ENCODE measurements around the gene DAD1. TPM values are rescaled to one million over a fixed set of nuclear protein-coding genes. Genes with fewer than 3 reads are reported as not detected.
A peak's percentile ranks its signal among the peaks of the same experiment; 100 is the strongest.
"Not testable (repeated sequence)": the region's sequence is repeated elsewhere in the genome, so short reads cannot be mapped to it uniquely, and the experiment has no call there.

Gene DAD1
- total RNA-seq, 1 experiment from 2014 or later: 258 TPM

GRCh38 chr14:22545842-22546721 is 42.9 kb downstream of the DAD1 start:
- no TSS peak for BruUV-seq (replicated peaks)
- H3K9me2 ChIP-seq (replicated peaks; ENCODE audit: low read length): no peaks in the 10 kb centered on the region
- intact Hi-C loops (cut with micrococcal nuclease): loop anchor here (2.0 kb wide), 1 partner anchor 35 kb away; no protein-coding TSS in a partner anchor
- peak overlapping the region; percentile 10; the same call in 1 of the 2 replicates for H3K9ac ChIP-seq (ENCODE audit: low read length)
- H3K27me3 ChIP-seq (ENCODE audit: low read length): no peaks in the 10 kb centered on the region
- no peak overlapping the region; the same call in 1 of the 2 replicates for H3K4me3 ChIP-seq (ENCODE audit: low read length)
- peak overlapping the region; percentile 68 for H3K27ac ChIP-seq (ENCODE audit: low read length)
- peak overlapping the region; percentile 30 for H3K4me2 ChIP-seq (ENCODE audit: low read length)
- ATAC-seq (peak; percentile 83), DNase-seq (peak; percentile 77)
- peak overlapping the region; percentile 38; the same call in 1 of the 2 replicates for H2AFZ ChIP-seq (ENCODE audit: low read length)
- H3K36me3 ChIP-seq (ENCODE audit: low read depth, low read length): no peaks in the 10 kb centered on the region
- no peaks in the 10 kb centered on the region for H3K9me3 ChIP-seq (ENCODE audit: low read length)
- no peaks in the 10 kb centered on the region for H3K79me2 ChIP-seq (ENCODE audit: low read length)
- peaks cover 47% of the 10 kb centered on the region for H3K4me1 ChIP-seq (ENCODE audit: insufficient read depth, low read length)
- H4K20me1 ChIP-seq (ENCODE audit: low read length): no peaks in the 10 kb centered on the region
- no peaks in the 10 kb centered on the region for H3F3A ChIP-seq (ENCODE audit: low read length, unreplicated experiment)
- TF ChIP-seq, protein P1, sequence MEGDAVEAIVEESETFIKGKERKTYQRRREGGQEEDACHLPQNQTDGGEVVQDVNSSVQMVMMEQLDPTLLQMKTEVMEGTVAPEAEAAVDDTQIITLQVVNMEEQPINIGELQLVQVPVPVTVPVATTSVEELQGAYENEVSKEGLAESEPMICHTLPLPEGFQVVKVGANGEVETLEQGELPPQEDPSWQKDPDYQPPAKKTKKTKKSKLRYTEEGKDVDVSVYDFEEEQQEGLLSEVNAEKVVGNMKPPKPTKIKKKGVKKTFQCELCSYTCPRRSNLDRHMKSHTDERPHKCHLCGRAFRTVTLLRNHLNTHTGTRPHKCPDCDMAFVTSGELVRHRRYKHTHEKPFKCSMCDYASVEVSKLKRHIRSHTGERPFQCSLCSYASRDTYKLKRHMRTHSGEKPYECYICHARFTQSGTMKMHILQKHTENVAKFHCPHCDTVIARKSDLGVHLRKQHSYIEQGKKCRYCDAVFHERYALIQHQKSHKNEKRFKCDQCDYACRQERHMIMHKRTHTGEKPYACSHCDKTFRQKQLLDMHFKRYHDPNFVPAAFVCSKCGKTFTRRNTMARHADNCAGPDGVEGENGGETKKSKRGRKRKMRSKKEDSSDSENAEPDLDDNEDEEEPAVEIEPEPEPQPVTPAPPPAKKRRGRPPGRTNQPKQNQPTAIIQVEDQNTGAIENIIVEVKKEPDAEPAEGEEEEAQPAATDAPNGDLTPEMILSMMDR (conservative IDR thresholded peaks at IDR 0.05; ENCODE audit: low read depth, low read length): no peak
- TF ChIP-seq EZH2phosphoT487 (IDR thresholded peaks at IDR 0.05; ENCODE audit: borderline replicate concordance, low read length) (no peak), EZH2 (IDR thresholded peaks at IDR 0.05; ENCODE audit: low read length, unreplicated experiment) (no peak)
- POLR2A ChIA-PET (ENCODE audit: unreplicated experiment): no interaction called here
- CTCF ChIA-PET: no interaction called here

GRCh38 chr14:22544881-22545420 is 44.1 kb downstream of the DAD1 start:
- BruUV-seq (replicated peaks): no TSS peak
- no peak for DNase-seq
- no peaks in the 10 kb centered on the region for H3F3A ChIP-seq (ENCODE audit: low read length, unreplicated experiment)
- ATAC-seq: no peak
- no peak overlapping the region for H3K4me3 ChIP-seq (ENCODE audit: low read length)
- H3K9me2 ChIP-seq (replicated peaks; ENCODE audit: low read length): no peaks in the 10 kb centered on the region
- H2AFZ ChIP-seq (ENCODE audit: low read length): no peak overlapping the region
- no peaks in the 10 kb centered on the region for H3K36me3 ChIP-seq (ENCODE audit: low read depth, low read length)
- H3K79me2 ChIP-seq (ENCODE audit: low read length): no peaks in the 10 kb centered on the region
- ChIA-PET POLR2A (ENCODE audit: unreplicated experiment) (no interaction called here), CTCF (no interaction called here)
- no peak for TF ChIP-seq EZH2 (IDR thresholded peaks at IDR 0.05; ENCODE audit: low read length, unreplicated experiment)
- TF ChIP-seq EZH2phosphoT487 (IDR thresholded peaks at IDR 0.05; ENCODE audit: borderline replicate concordance, low read length): no peak
- TF ChIP-seq, protein P1 (conservative IDR thresholded peaks at IDR 0.05; ENCODE audit: low read depth, low read length): no peak
- H3K9me3 ChIP-seq (ENCODE audit: low read length): no peaks in the 10 kb centered on the region
- H3K9ac ChIP-seq (ENCODE audit: low read length): no peak overlapping the region
- H4K20me1 ChIP-seq (ENCODE audit: low read length): no peaks in the 10 kb centered on the region
- no peak overlapping the region for H3K4me2 ChIP-seq (ENCODE audit: low read length)
- H3K27me3 ChIP-seq (ENCODE audit: low read length): no peaks in the 10 kb centered on the region
- H3K27ac ChIP-seq (ENCODE audit: low read length): no peak overlapping the region
- intact Hi-C loops (cut with micrococcal nuclease): no loop called here
- H3K4me1 ChIP-seq (ENCODE audit: insufficient read depth, low read length): peaks cover 36% of the 10 kb centered on the region

- Histone ChIP-seq H3K27me3 (ENCODE audit: low read length) (no peaks in the 10 kb centered on the region), H4K20me1 (ENCODE audit: low read length) (no peaks in the 10 kb centered on the region), H3K9me3 (ENCODE audit: low read length) (no peaks in the 10 kb centered on the region), H2AFZ (ENCODE audit: low read length) (no peak overlapping the region), H3K79me2 (ENCODE audit: low read length) (no peaks in the 10 kb centered on the region), H3F3A (ENCODE audit: low read length, unreplicated experiment) (no peaks in the 10 kb centered on the region), H3K4me1 (ENCODE audit: insufficient read depth, low read length) (peaks cover 31% of the 10 kb centered on the region), H3K9ac (ENCODE audit: low read length) (no peak overlapping the region), H3K4me3 (ENCODE audit: low read length) (no peak overlapping the region), H3K9me2 (replicated peaks; ENCODE audit: low read length) (no peaks in the 10 kb centered on the region), H3K27ac (ENCODE audit: low read length) (no peak overlapping the region), H3K36me3 (ENCODE audit: low read depth, low read length) (no peaks in the 10 kb centered on the region), H3K4me2 (ENCODE audit: low read length) (no peak overlapping the region)
- no TSS peak for BruUV-seq (replicated peaks)
- DNase-seq (no peak), ATAC-seq (no peak)
- TF ChIP-seq, protein P1 (conservative IDR thresholded peaks at IDR 0.05; ENCODE audit: low read depth, low read length): no peak
- TF ChIP-seq EZH2phosphoT487 (IDR thresholded peaks at IDR 0.05; ENCODE audit: borderline replicate concordance, low read length) (no peak), EZH2 (IDR thresholded peaks at IDR 0.05; ENCODE audit: low read length, unreplicated experiment) (no peak)
- POLR2A ChIA-PET (ENCODE audit: unreplicated experiment): no interaction called here
- CTCF ChIA-PET: no interaction called here
- intact Hi-C loops (cut with micrococcal nuclease): no loop called here
These were observed 44.6 kb downstream of the DAD1 start for GRCh38 chr14:22544406-22544805.

DNA sequence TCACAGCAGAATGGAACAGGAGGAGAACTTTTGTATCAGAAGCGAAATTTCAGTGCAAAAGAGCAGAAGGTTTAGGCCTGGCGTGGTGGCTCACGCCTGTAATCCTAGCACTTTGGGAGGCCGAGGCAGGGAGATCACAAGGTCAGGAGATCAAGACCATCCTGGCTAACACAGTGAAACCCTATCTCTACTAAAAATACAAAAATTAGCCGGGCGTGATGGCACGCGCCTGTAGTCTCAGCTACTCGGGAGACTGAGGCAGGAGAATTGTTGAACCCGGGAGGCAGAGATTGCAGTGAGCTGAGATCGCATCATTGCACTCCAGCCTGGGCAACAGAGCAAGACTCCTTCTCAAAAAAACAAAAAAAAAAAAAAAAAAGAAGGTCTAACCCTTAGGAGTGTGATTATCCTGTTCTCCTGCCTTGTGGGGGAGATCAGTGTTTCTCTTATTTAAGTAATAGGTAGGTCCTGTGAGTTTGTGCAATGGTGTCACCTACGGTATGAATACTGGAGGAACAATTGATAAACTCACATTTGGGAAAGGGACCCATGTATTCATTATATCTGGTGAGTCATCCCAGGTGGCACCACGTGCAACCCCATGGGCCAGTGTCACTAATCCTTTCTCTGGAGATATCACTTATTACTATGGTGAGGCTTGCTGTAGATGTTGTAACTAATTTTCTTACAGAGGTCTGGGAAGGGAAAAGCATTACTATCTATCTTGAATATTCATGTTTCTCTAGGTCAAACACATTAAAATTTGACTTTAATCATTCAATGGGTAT is 45.3 kb downstream of the DAD1 start:
- H4K20me1 ChIP-seq (ENCODE audit: low read length); POLR2A ChIA-PET (ENCODE audit: unreplicated experiment): not testable (repeated sequence)

More for the DNA sequence above, 45.3 kb downstream of the DAD1 start:
- H3K4me1 ChIP-seq (ENCODE audit: insufficient read depth, low read length): peaks cover 30% of the 10 kb centered on the region
- H3K79me2 ChIP-seq (ENCODE audit: low read length); H3K4me3 ChIP-seq (ENCODE audit: low read length); DNase-seq; H3K36me3 ChIP-seq (ENCODE audit: low read depth, low read length); H3K27me3 ChIP-seq (ENCODE audit: low read length); H3K4me2 ChIP-seq (ENCODE audit: low read length); H3K9me2 ChIP-seq (replicated peaks; ENCODE audit: low read length); H3K27ac ChIP-seq (ENCODE audit: low read length); CTCF ChIA-PET; H2AFZ ChIP-seq (ENCODE audit: low read length); H3K9me3 ChIP-seq (ENCODE audit: low read length); BruUV-seq (replicated peaks); ATAC-seq; intact Hi-C loops (cut with micrococcal nuclease); H3K9ac ChIP-seq (ENCODE audit: low read length); H3F3A ChIP-seq (ENCODE audit: low read length, unreplicated experiment): not testable (repeated sequence)
